ENCODE measurements around the gene BTBD7. TPM values are rescaled to one million over a fixed set of nuclear protein-coding genes. Genes with fewer than 3 reads are reported as not detected.

Gene BTBD7
- total and polyA plus RNA-seq, 11 donors = 7.2 to 34.0 (median 20.2) TPM

GRCh38 chr14:93347850-93348249 is 15.0 kb upstream of the BTBD7 start:
- DNase-seq (no peak), ATAC-seq (no peak)
- no peaks in the 10 kb centered on the region for H3K27me3 ChIP-seq
- WGBS, 4 donors = 82 to 88% (median 83%) methylated on average over 8 of the region's 8 CpGs
- TF ChIP-seq POLR2A (IDR thresholded peaks at IDR 0.05) (no peak), CTCF (IDR thresholded peaks at IDR 0.05) (no peak)
- H3K9me3 ChIP-seq = peaks cover 0 to 5% (median 0%) of the 10 kb centered on the region in 12 donors
- H3K4me3 ChIP-seq = no peak overlapping the region
- intact Hi-C loops (cut with DNase I) = no loop called here
- no peaks in the 10 kb centered on the region for H3K36me3 ChIP-seq
- peaks cover 0 to 4% (median 0%) of the 10 kb centered on the region in 12 donors for H3K4me1 ChIP-seq
- H3K27ac ChIP-seq = no peak overlapping the region

GRCh38 chr14:93346926-93347721 is 14.3 kb upstream of the BTBD7 start, which contains the start of gene COX8C:
Gene COX8C, plus strand, starts transcription at chr14:93347182. Its CDS starts 87 bp downstream, at chr14:93347269.
- peaks cover 0 to 8% (median 0%) of the 10 kb centered on the region in 12 donors for H3K4me1 ChIP-seq
- DNase-seq = no peak
- peaks cover 0 to 5% (median 0%) of the 10 kb centered on the region in 12 donors for H3K9me3 ChIP-seq
- H3K36me3 ChIP-seq = no peaks in the 10 kb centered on the region
- 94 to 97% (median 96%) methylated on average over 57 to 60 of the region's 60 CpGs for WGBS, 4 donors
- no peak within 1 kb of the TSS for H3K27ac ChIP-seq
- H3K4me3 ChIP-seq = no peak within 1 kb of the TSS
- no peak for ATAC-seq
- H3K27me3 ChIP-seq = no peaks in the 10 kb centered on the region
- TF ChIP-seq CTCF (IDR thresholded peaks at IDR 0.05) = no peak
- TF ChIP-seq POLR2A (IDR thresholded peaks at IDR 0.05) = no peak
- intact Hi-C loops (cut with DNase I) = no loop called here

- DNase-seq (no peak), ATAC-seq (no peak)
- no peak overlapping the region for H3K27ac ChIP-seq
- H3K4me1 ChIP-seq = peaks cover 0 to 8% (median 0%) of the 10 kb centered on the region in 12 donors
- H3K9me3 ChIP-seq = peaks cover 0 to 6% (median 0%) of the 10 kb centered on the region in 12 donors
- no peak overlapping the region for H3K4me3 ChIP-seq
- no peak for TF ChIP-seq POLR2A (IDR thresholded peaks at IDR 0.05)
- no peak for TF ChIP-seq CTCF (IDR thresholded peaks at IDR 0.05)
- 76 to 87% (median 83%) methylated on average over 2 of the region's 2 CpGs for WGBS, 4 donors
- intact Hi-C loops (cut with DNase I) = no loop called here
- H3K27me3 ChIP-seq = no peaks in the 10 kb centered on the region
- no peaks in the 10 kb centered on the region for H3K36me3 ChIP-seq
Measured at GRCh38 chr14:93343797-93344196, 11.0 kb upstream of the BTBD7 start.

GRCh38 chr14:93343266-93343665 is 10.4 kb upstream of the BTBD7 start:
- H3K9me3 ChIP-seq = peaks cover 0 to 6% (median 0%) of the 10 kb centered on the region in 12 donors
- intact Hi-C loops (cut with DNase I) = no loop called here
- H3K4me1 ChIP-seq = peaks cover 0 to 8% (median 0%) of the 10 kb centered on the region in 12 donors
- H3K4me3 ChIP-seq = no peak overlapping the region
- no peak overlapping the region for H3K27ac ChIP-seq
- TF ChIP-seq POLR2A (IDR thresholded peaks at IDR 0.05) = no peak
- H3K36me3 ChIP-seq = no peaks in the 10 kb centered on the region
- ATAC-seq (no peak), DNase-seq (no peak)
- no peaks in the 10 kb centered on the region for H3K27me3 ChIP-seq
- WGBS, 4 donors = 77 to 85% (median 79%) methylated on average over 1 of the region's 1 CpG
